Skeletal muscle cell (primary cell): ENCODE results near the gene ZDHHC11.
"Not testable (repeated sequence)": the region's sequence is repeated elsewhere in the genome, so short reads cannot be mapped to it uniquely, and the experiment has no call there.

Experiments used
- DNase-seq: peaks from one replicate; pipeline ENCODE4 v3.0.0-alpha.2; 2010; ENCODE audit warnings: low read depth
- H3K4me3 ChIP-seq: 2 replicates; pipeline ENCODE4 v1.5.1; 2011; ENCODE audit warnings: low read depth, mild to moderate bottlenecking, control low read depth, low read length, moderate library complexity

The ZDHHC11 gene

GRCh38 chr5:770585-770984 is 80.2 kb downstream of the ZDHHC11 start:
- not testable (repeated sequence) for DNase-seq, H3K4me3 ChIP-seq

- not testable (repeated sequence) for H3K4me3 ChIP-seq
These were observed 81.2 kb downstream of the ZDHHC11 start for GRCh38 chr5:769485-770145.

GRCh38 chr5:766666-767431 is 83.9 kb downstream of the ZDHHC11 start:
- no peak overlapping the region for H3K4me3 ChIP-seq
- DNase-seq: no peak

More at GRCh38 chr5:769485-770145, 81.2 kb downstream of the ZDHHC11 start:
- DNase-seq: not testable (repeated sequence)

- no peak overlapping the region for H3K4me3 ChIP-seq
- no peak for DNase-seq
These were observed 84.7 kb downstream of the ZDHHC11 start for GRCh38 chr5:765948-766631.

- no peak for DNase-seq
- no peak overlapping the region for H3K4me3 ChIP-seq
These were observed 86.6 kb downstream of the ZDHHC11 start for GRCh38 chr5:763998-764781.

GRCh38 chr5:763397-763796 is 87.4 kb downstream of the ZDHHC11 start:
- no peak overlapping the region for H3K4me3 ChIP-seq
- DNase-seq: no peak

- H3K4me3 ChIP-seq, DNase-seq: not testable (repeated sequence)
These were observed 87.8 kb downstream of the ZDHHC11 start for GRCh38 chr5:762996-763395.

- no peak for DNase-seq
- H3K4me3 ChIP-seq: no peak overlapping the region
These were observed 88.7 kb downstream of the ZDHHC11 start for GRCh38 chr5:761854-762710.

GRCh38 chr5:761059-761771 is 89.6 kb downstream of the ZDHHC11 start:
- no peak overlapping the region for H3K4me3 ChIP-seq
- DNase-seq: no peak

GRCh38 chr5:760363-761058 is 90.3 kb downstream of the ZDHHC11 start:
- H3K4me3 ChIP-seq: no peak overlapping the region
- no peak for DNase-seq

GRCh38 chr5:759781-760362 is 90.9 kb downstream of the ZDHHC11 start:
- DNase-seq: no peak
- H3K4me3 ChIP-seq: no peak overlapping the region

GRCh38 chr5:759111-759751 is 91.6 kb downstream of the ZDHHC11 start:
- no peak for DNase-seq
- H3K4me3 ChIP-seq: no peak overlapping the region

GRCh38 chr5:758698-759053 is 92.1 kb downstream of the ZDHHC11 start:
- no peak for DNase-seq
- H3K4me3 ChIP-seq: no peak overlapping the region

- H3K4me3 ChIP-seq: no peak overlapping the region
- no peak for DNase-seq
These were observed 92.7 kb downstream of the ZDHHC11 start for GRCh38 chr5:757931-758697.

- H3K4me3 ChIP-seq: no peak overlapping the region
- no peak for DNase-seq
These were observed 93.3 kb downstream of the ZDHHC11 start for GRCh38 chr5:757346-757930.

- no peak overlapping the region for H3K4me3 ChIP-seq
- no peak for DNase-seq
These were observed 93.9 kb downstream of the ZDHHC11 start for GRCh38 chr5:756865-757345.
